H1 (cell line): ENCODE measurements around the gene MEF2C. TPM values are rescaled to one million over a fixed set of nuclear protein-coding genes. Genes with fewer than 3 reads are reported as not detected.
A peak's percentile ranks its signal among the peaks of the same experiment; 100 is the strongest.

Experiments used
- GABPA ChIP-seq: IDR thresholded peaks from 2 replicates; pipeline ENCODE4 v1.6.1; 2011; ENCODE audit warnings: mild to moderate bottlenecking, low read length, moderate library complexity, borderline replicate concordance; ENCODE audit not compliant: insufficient read depth
- RXRA ChIP-seq: IDR thresholded peaks from 2 replicates; pipeline ENCODE4 v1.6.1; 2011; ENCODE audit warnings: low read depth, mild to moderate bottlenecking, low read length, moderate library complexity; ENCODE audit not compliant: insufficient read depth
- SUZ12 ChIP-seq: fragments of 200-600 bp; sonication (generic); IDR thresholded peaks from 2 replicates; pipeline ENCODE4 v1.6.1; 2012; ENCODE audit warnings: mild to moderate bottlenecking, inconsistent platforms, low read length, moderate library complexity, mixed read lengths
- TAF7 ChIP-seq: optimal IDR thresholded peaks from 2 replicates; pipeline ENCODE3; 2011; ENCODE audit warnings: low read depth, mild to moderate bottlenecking, inconsistent platforms, low read length, moderate library complexity, borderline replicate concordance
- polyA plus RNA-seq, 7 experiments: library from polyadenylated mRNA; depleted of rRNA in 3 of 7; stranded (reverse) in 5 of 7; unstranded in 2 of 7; fragments of >200 nt in 5 of 7; fragments of 200-250 nt in 2 of 7; gene quantifications; 1 replicate in 5 of 7; 2 replicates in 1 of 7; 4 replicates in 1 of 7; pipeline versions ENCODE4 v1.2.1 to v1.2.3, GENCODE V29; 2011 to 2013; ENCODE audit warnings: missing spikeins in 2 of 7, mixed read lengths in 2 of 7
- total RNA-seq: library from RNA; stranded (reverse); fragmentation: NEBNext Ultra II Directional; extraction: Animal tissue kit (Norgen Biotek cat#: 25700); gene quantifications from 2 replicates; pipeline ENCODE4 v1.2.1, GENCODE V29; 2021
- TF ChIP-seq, protein P1 (sequence below): fragments of 300-600 bp; sonication (generic); IDR thresholded peaks from 2 replicates; pipeline ENCODE4 v1.7.1; 2012; ENCODE audit warnings: low read length, moderate library complexity, mild to moderate bottlenecking, inconsistent platforms; ENCODE audit not compliant: insufficient replicate concordance
- TF ChIP-seq, protein P2 (sequence below), 3 experiments: IDR thresholded peaks; 1 replicate in 2 of 3; 2 replicates in 1 of 3; pipeline versions ENCODE4 v1.5.1 to v1.6.1; 2011; ENCODE audit warnings: low read length in 3 of 3, mild to moderate bottlenecking in 3 of 3, inconsistent platforms in 2 of 3, low read depth in 1 of 3, moderate library complexity in 1 of 3; ENCODE audit not compliant: insufficient read depth in 1 of 3; ENCODE audit errors: control extremely low read depth in 1 of 3

MEF2C gene
- total and polyA plus RNA-seq, 2 of the 8 experiments (the other 6 are each of a cell fraction or from before 2014, with no cell fraction given): 0.59 to 0.99 TPM

DNA sequence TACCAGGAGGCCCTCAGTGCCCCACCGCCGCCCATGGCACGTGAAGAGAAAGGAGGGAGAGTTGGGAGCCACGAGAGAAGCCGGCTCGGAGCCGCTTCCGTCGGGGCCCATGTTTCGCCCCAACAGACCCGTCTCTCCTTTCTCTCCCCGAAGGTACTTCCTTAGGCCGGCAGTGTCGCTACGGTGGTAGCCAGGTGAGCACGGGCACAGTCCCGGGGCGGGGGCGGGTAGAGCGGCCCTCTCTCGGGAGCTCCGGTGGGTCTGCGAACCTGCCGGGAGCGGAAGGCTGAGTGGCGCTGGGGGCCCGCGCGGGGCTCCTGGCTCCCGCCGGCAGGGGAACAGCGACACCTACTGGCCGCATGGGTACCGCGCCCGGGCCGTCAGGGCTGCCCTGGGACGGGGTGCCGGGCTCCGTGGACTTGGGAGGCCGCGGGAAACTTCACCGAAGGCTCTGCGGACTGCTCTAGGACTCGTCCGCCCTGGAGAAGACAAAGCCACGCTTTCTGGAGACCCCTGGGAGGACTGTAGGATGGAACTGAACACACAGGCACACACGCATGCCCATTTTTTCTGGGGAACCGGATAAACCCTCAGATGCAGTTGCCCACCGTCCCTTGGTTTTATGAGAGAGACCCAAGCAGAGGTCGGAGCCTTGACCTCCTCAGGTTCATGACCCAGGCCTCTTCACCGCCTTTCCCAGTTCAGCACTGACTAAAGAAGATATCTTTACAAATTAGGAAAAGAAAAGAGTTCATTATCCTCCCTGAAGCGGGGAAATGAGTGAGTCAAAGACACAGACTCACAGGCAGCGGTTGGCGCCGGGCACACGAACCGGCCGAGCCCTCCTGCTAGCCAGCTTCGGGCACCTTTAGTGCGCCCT, 202.5 kb downstream of the MEF2C start (continued):
- TF ChIP-seq, protein P1, sequence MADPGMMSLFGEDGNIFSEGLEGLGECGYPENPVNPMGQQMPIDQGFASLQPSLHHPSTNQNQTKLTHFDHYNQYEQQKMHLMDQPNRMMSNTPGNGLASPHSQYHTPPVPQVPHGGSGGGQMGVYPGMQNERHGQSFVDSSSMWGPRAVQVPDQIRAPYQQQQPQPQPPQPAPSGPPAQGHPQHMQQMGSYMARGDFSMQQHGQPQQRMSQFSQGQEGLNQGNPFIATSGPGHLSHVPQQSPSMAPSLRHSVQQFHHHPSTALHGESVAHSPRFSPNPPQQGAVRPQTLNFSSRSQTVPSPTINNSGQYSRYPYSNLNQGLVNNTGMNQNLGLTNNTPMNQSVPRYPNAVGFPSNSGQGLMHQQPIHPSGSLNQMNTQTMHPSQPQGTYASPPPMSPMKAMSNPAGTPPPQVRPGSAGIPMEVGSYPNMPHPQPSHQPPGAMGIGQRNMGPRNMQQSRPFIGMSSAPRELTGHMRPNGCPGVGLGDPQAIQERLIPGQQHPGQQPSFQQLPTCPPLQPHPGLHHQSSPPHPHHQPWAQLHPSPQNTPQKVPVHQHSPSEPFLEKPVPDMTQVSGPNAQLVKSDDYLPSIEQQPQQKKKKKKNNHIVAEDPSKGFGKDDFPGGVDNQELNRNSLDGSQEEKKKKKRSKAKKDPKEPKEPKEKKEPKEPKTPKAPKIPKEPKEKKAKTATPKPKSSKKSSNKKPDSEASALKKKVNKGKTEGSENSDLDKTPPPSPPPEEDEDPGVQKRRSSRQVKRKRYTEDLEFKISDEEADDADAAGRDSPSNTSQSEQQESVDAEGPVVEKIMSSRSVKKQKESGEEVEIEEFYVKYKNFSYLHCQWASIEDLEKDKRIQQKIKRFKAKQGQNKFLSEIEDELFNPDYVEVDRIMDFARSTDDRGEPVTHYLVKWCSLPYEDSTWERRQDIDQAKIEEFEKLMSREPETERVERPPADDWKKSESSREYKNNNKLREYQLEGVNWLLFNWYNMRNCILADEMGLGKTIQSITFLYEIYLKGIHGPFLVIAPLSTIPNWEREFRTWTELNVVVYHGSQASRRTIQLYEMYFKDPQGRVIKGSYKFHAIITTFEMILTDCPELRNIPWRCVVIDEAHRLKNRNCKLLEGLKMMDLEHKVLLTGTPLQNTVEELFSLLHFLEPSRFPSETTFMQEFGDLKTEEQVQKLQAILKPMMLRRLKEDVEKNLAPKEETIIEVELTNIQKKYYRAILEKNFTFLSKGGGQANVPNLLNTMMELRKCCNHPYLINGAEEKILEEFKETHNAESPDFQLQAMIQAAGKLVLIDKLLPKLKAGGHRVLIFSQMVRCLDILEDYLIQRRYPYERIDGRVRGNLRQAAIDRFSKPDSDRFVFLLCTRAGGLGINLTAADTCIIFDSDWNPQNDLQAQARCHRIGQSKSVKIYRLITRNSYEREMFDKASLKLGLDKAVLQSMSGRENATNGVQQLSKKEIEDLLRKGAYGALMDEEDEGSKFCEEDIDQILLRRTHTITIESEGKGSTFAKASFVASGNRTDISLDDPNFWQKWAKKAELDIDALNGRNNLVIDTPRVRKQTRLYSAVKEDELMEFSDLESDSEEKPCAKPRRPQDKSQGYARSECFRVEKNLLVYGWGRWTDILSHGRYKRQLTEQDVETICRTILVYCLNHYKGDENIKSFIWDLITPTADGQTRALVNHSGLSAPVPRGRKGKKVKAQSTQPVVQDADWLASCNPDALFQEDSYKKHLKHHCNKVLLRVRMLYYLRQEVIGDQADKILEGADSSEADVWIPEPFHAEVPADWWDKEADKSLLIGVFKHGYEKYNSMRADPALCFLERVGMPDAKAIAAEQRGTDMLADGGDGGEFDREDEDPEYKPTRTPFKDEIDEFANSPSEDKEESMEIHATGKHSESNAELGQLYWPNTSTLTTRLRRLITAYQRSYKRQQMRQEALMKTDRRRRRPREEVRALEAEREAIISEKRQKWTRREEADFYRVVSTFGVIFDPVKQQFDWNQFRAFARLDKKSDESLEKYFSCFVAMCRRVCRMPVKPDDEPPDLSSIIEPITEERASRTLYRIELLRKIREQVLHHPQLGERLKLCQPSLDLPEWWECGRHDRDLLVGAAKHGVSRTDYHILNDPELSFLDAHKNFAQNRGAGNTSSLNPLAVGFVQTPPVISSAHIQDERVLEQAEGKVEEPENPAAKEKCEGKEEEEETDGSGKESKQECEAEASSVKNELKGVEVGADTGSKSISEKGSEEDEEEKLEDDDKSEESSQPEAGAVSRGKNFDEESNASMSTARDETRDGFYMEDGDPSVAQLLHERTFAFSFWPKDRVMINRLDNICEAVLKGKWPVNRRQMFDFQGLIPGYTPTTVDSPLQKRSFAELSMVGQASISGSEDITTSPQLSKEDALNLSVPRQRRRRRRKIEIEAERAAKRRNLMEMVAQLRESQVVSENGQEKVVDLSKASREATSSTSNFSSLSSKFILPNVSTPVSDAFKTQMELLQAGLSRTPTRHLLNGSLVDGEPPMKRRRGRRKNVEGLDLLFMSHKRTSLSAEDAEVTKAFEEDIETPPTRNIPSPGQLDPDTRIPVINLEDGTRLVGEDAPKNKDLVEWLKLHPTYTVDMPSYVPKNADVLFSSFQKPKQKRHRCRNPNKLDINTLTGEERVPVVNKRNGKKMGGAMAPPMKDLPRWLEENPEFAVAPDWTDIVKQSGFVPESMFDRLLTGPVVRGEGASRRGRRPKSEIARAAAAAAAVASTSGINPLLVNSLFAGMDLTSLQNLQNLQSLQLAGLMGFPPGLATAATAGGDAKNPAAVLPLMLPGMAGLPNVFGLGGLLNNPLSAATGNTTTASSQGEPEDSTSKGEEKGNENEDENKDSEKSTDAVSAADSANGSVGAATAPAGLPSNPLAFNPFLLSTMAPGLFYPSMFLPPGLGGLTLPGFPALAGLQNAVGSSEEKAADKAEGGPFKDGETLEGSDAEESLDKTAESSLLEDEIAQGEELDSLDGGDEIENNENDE: no peak
- no peak for TF ChIP-seq RXRA
- TF ChIP-seq TAF7: peak; percentile 46
- TF ChIP-seq GABPA: peak; percentile 70; the same call in 1 of the 2 replicates
- TF ChIP-seq, protein P2, sequence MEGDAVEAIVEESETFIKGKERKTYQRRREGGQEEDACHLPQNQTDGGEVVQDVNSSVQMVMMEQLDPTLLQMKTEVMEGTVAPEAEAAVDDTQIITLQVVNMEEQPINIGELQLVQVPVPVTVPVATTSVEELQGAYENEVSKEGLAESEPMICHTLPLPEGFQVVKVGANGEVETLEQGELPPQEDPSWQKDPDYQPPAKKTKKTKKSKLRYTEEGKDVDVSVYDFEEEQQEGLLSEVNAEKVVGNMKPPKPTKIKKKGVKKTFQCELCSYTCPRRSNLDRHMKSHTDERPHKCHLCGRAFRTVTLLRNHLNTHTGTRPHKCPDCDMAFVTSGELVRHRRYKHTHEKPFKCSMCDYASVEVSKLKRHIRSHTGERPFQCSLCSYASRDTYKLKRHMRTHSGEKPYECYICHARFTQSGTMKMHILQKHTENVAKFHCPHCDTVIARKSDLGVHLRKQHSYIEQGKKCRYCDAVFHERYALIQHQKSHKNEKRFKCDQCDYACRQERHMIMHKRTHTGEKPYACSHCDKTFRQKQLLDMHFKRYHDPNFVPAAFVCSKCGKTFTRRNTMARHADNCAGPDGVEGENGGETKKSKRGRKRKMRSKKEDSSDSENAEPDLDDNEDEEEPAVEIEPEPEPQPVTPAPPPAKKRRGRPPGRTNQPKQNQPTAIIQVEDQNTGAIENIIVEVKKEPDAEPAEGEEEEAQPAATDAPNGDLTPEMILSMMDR (IDR thresholded peaks at IDR 0.05; ENCODE audit: control extremely low read depth in 1 of 3, insufficient read depth in 1 of 3, low read depth in 1 of 3, low read length in 3 of 3): peak; percentile 76 to 93 (median 88)
- peak; percentile 81 for TF ChIP-seq SUZ12
